DMS114 treated with DMSO at 0.1 percent for 48 hours (cell line): ENCODE results near the gene SUMO4.
"Not testable (repeated sequence)": the region's sequence is repeated elsewhere in the genome, so short reads cannot be mapped to it uniquely, and the experiment has no call there.

ENCODE experiments used
- DNase-seq: peaks from one replicate; lab custom pipeline; 2025; ENCODE audit not compliant: unreplicated experiment; lab: John Stamatoyannopoulos, UW

Gene SUMO4

DNA sequence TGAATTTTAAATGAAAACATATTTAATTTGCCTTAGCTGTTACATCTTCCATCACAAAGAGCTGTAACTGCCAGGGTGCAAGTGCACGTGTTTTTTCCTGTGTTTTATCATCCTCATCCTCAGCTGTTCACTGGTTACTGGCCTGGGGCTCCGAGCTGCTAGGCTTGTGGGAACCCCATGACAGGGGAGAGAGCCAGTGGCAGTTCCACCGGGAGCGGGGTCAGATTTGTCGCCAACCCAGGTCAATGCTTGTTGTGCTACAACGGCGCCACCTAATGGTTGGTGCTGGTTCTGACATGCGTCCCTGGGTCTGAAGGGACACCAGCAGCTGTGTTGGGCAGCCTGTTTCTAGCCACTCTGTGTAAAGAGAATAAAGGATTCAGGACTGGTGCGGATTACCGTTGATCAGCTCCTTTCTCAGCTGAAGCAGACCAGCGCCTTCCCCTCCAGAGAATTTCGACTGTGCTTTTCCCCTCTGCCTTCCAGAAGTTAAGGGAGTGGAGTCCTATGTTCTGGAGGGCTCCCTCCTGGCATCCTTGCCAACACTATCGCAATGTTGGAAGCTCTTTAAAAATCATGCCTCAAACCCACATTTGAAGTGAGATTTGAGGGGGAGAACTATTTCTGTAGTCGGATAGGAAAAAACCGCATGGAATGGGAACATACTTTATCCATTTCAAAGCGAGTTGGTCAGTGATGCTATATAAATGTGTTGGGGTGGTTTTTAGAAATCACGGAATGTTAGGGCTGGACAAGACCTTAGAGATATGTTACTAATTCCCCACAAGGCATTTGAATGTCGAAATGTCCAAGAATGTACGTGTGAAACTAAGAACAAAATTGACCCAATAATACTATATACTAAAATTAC is 32.1 kb downstream of the SUMO4 start:
- peak; percentile 41 for DNase-seq

GRCh38 chr6:149433405-149433804 is 33.3 kb downstream of the SUMO4 start:
- no peak for DNase-seq

DNA sequence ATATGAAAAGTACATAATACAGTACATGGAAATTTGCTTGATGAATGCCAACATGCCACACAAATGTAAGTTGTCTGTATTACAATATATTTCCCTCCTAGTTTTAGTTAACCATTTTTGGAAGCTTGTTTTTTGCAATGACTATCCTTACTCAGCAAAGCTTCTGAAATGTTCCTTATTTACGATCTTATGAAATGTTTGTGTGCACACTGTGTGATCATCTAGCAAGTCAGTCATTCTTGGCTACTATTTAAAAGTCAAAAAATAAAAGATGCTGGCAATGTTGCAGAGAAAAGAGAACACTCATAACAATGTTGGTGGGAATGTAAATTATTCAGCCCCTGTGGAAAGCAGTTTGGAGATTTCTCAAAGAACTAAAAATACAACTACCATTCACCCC is 33.8 kb downstream of the SUMO4 start:
- DNase-seq: no peak

DNA sequence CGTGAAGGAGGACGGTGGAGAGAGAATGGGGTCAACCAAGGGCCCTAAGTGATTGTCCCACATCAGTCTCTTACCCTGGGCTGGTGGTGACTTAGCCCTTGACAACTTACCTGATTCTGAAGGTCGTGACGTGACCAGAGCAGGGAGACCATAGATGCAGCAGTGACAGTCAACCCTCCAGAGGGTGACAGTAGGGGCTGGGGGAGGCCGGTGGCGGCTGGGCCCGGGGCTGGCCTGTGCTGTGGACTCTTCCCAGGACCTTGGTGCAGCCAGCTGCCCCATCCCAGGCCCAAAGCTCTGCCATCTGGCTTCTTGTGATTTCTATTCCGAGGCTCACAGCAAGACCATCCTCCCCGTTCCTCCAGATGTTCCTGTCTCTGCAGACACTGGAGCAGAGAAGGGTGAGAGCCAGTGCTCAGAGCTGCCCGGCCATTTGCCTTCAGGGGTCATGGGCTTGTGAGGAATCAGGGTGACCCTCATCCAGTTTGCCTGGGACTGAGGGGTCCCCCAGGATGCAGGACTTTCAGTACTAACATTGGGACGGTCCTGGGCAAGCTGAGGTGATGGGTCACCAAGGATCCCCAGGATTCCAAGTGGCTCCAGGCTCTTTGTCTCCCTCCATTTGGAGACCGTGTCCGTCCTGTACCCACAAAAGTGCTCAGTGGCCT is 36.0 kb downstream of the SUMO4 start:
- DNase-seq: no peak

- no peak for DNase-seq
These were observed 36.6 kb downstream of the SUMO4 start for GRCh38 chr6:149436647-149437046.

GRCh38 chr6:149437212-149437611 is 37.1 kb downstream of the SUMO4 start:
- DNase-seq: no peak

DNA sequence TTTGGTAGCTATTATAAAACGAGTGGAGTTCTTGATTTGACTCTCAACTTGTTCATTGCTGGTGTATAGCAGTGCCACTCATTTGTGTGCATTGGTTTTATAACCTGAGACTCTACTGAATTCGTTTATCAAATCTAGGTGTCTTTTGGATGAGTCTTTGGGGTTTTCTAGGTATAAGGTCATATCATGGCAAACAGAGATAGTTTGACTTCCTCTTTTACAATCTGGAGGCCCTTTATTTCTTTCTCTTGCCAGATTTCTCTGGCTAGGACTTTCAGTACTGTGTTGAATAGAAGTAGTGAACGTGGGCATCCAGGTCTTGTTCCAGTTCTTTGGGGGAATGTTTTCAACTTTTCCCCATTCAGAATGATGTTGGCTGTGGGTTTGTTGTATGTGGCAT is 38.8 kb downstream of the SUMO4 start:
- no peak for DNase-seq

DNA sequence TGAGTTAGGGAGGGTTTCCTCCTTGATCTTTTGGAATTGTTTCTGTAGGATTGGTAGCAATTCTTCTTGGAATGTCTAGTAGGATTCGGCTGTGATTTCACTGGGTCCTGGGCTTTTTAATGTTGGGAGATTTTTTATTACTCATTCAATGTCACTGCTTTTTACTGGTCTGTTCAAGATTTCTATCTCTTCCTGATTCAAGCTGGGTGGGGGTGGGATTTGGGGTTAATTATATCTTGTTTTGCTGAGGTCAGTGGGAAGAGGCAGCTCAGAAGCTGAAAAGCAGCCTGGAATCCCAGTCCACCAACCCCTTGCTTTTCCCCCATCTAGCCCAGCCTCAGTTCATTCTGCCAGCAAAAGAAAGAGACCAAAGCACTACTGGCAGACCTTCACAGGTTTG is 39.6 kb downstream of the SUMO4 start:
- no peak for DNase-seq

GRCh38 chr6:149440735-149441671 is 40.9 kb downstream of the SUMO4 start:
- no peak for DNase-seq

- no peak for DNase-seq
These were observed 41.7 kb downstream of the SUMO4 start for GRCh38 chr6:149441740-149442139.

GRCh38 chr6:149443411-149444181 is 43.5 kb downstream of the SUMO4 start:
- DNase-seq: no peak

DNA sequence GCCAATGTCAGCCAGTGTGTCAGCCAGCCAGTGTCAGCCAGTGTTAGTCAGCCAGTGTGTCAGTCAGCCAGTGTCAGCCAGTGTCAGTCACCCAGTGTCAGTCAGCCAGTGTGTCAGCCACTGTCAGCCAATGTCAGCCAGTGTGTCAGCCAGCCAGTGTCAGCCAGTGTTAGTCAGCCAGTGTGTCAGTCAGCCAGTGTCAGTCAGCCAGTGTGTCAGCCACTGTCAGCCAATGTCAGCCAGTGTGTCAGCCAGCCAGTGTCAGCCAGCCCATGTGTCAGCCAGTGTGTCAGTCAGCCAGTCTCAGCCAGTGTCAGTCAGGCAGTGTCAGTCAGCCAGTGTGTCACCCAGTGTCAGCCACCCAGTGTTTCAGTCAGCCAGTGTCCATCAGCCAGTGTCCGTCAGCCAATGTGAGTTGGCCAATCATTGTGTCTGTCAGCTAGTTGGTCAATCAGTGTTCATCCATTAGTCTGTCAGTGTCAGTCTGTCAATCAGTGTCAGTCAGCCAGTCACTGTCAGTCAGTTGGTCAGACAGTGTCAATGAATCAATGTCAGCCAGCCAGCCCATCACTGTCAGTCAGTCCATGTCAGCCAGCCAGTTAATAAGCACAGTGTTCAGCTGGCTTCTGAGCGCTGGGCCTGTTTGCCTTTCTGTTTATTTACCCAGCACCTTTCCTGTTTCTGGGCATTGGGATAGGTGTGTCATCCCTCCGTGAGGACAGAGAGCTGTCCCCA is 44.5 kb downstream of the SUMO4 start:
- not testable (repeated sequence) for DNase-seq

DNA sequence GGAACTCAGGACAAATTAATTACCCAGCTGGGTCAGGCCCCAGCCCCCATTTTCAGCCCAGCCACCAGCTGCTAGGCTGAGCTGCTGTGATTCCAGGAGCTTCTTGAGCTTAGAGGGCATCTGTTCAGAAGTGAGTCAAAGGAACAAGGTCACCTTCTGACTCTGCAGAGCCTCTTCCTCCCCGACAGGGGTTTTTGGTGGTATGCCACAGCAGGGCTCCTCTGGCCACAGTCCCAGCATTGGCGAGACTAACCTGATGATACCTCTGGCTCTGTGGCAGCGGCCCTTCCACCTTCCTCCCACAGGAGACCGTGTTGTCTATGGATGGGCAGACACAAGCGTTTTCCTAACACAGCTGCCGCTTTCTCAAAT is 45.0 kb downstream of the SUMO4 start:
- no peak for DNase-seq

GRCh38 chr6:149445573-149445972 is 45.5 kb downstream of the SUMO4 start:
- no peak for DNase-seq

GRCh38 chr6:149446791-149447376 is 46.8 kb downstream of the SUMO4 start:
- DNase-seq: no peak

DNA sequence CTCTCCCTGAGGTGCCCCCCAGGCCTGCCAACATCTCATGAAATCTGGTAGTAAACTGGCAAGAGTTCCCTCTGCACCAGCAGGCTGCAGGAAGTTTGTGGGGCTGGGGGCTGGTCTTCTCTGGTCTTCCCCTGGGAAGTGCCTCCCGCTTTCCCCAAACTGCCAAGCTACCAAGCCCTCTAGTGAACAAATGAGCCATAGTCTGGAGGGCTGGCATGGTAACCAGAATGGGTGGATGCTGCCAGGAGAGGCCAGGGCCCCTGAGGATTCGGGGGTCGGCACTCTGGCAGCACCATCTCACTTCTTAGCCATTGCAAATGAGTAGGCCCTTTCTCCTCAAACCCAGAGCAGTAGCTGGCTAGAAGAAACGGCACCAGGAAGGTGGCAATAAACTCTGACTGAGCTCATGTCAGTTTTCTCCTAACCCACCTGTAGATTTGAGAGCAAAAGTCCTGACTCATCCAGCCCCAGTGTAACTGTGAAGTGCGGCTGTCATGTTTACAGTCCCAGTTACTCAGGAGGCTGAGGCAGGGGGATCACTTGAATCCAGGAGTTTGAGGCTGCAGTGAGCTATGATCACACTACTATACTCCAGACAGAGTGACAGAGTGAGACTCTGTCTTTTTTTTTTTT is 48.9 kb downstream of the SUMO4 start:
- DNase-seq: no peak

GRCh38 chr6:149449831-149450678 is 50.0 kb downstream of the SUMO4 start:
- DNase-seq: no peak
